GM23338 (cell line): ENCODE data around the gene MYO7B. TPM values are rescaled to one million over a fixed set of nuclear protein-coding genes. Genes with fewer than 3 reads are reported as not detected.

Source experiments
- CREB1 ChIP-seq: fragments of 250-450 bp; sonication (Bioruptor Pico); IDR thresholded peaks from 2 replicates; pipeline ENCODE4 v1.5.0; 2020; ENCODE audit warnings: low read depth, mild to moderate bottlenecking, moderate library complexity
- EZH2 ChIP-seq: fragments of 200-600 bp; sonication (generic); IDR thresholded peaks from one replicate; pipeline ENCODE4 v1.8.0; 2017; ENCODE audit warnings: antibody characterized with exemption, mild to moderate bottlenecking, low read depth; ENCODE audit not compliant: unreplicated experiment
- EZH2phosphoT487 ChIP-seq: fragments of 200-600 bp; sonication (generic); IDR thresholded peaks from one replicate; pipeline ENCODE4 v1.8.1; 2018; ENCODE audit warnings: antibody characterized with exemption; ENCODE audit not compliant: unreplicated experiment
- JUNB ChIP-seq: IDR thresholded peaks from one replicate; pipeline ENCODE4 v1.6.1; 2016; ENCODE audit warnings: antibody characterized with exemption; ENCODE audit not compliant: unreplicated experiment
- NANOG ChIP-seq: IDR thresholded peaks from 2 replicates; pipeline ENCODE4 v1.6.1; 2016; ENCODE audit warnings: antibody characterized with exemption, borderline replicate concordance
- STAT1 ChIP-seq: IDR thresholded peaks from one replicate; pipeline ENCODE4 v1.6.1; 2016; ENCODE audit warnings: antibody characterized with exemption; ENCODE audit not compliant: unreplicated experiment
- ZNF114 ChIP-seq: fragments of 250-450 bp; sonication (Bioruptor Pico); IDR thresholded peaks from 2 replicates; pipeline ENCODE4 v1.5.0; 2020; ENCODE audit warnings: mild to moderate bottlenecking, moderate library complexity
- polyA plus RNA-seq: library from polyadenylated mRNA; unstranded; fragments of >200 nt; fragmentation: Nextera tagmentation; extraction: Ambion mirVana; gene quantifications from 2 replicates; pipeline ENCODE4 v1.2.1, GENCODE V29; 2016
- total RNA-seq: library from RNA; depleted of rRNA; stranded (reverse); fragments of >200 nt; shearing (Covaris generic); gene quantifications from 2 replicates; pipeline ENCODE4 v1.2.3, GENCODE V29; 2014
- TF ChIP-seq, protein P1 (sequence below): fragments of 250-450 bp; sonication (Bioruptor Pico); IDR thresholded peaks from 2 replicates; pipeline ENCODE4 v1.5.0; 2020; ENCODE audit warnings: mild to moderate bottlenecking, moderate library complexity
- TF ChIP-seq, protein P2 (sequence below): IDR thresholded peaks from one replicate; pipeline ENCODE4 v1.6.1; 2018; ENCODE audit warnings: antibody characterized with exemption; ENCODE audit not compliant: unreplicated experiment

The MYO7B gene
- total and polyA plus RNA-seq, 2 experiments from 2014 or later = not detected

DNA sequence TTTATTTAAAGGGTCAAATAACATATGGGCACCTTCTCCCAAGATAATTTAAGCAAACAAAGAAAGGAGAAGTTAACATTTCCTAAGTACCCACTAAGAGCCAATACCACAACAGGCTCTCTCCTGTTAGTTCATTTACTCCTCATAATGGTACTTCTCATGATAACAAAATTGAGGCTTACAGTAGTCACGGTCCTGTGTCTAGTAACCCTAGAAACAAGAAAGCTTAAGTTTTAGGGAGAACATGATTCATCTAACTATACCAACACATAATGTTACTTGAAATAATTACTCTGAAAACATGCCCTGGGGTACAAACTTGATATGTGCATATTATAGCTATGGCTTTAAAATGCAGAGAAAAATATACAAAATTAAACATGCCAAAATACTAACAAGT is 29.0 kb upstream of the MYO7B start (continued):
- TF ChIP-seq, protein P1, sequence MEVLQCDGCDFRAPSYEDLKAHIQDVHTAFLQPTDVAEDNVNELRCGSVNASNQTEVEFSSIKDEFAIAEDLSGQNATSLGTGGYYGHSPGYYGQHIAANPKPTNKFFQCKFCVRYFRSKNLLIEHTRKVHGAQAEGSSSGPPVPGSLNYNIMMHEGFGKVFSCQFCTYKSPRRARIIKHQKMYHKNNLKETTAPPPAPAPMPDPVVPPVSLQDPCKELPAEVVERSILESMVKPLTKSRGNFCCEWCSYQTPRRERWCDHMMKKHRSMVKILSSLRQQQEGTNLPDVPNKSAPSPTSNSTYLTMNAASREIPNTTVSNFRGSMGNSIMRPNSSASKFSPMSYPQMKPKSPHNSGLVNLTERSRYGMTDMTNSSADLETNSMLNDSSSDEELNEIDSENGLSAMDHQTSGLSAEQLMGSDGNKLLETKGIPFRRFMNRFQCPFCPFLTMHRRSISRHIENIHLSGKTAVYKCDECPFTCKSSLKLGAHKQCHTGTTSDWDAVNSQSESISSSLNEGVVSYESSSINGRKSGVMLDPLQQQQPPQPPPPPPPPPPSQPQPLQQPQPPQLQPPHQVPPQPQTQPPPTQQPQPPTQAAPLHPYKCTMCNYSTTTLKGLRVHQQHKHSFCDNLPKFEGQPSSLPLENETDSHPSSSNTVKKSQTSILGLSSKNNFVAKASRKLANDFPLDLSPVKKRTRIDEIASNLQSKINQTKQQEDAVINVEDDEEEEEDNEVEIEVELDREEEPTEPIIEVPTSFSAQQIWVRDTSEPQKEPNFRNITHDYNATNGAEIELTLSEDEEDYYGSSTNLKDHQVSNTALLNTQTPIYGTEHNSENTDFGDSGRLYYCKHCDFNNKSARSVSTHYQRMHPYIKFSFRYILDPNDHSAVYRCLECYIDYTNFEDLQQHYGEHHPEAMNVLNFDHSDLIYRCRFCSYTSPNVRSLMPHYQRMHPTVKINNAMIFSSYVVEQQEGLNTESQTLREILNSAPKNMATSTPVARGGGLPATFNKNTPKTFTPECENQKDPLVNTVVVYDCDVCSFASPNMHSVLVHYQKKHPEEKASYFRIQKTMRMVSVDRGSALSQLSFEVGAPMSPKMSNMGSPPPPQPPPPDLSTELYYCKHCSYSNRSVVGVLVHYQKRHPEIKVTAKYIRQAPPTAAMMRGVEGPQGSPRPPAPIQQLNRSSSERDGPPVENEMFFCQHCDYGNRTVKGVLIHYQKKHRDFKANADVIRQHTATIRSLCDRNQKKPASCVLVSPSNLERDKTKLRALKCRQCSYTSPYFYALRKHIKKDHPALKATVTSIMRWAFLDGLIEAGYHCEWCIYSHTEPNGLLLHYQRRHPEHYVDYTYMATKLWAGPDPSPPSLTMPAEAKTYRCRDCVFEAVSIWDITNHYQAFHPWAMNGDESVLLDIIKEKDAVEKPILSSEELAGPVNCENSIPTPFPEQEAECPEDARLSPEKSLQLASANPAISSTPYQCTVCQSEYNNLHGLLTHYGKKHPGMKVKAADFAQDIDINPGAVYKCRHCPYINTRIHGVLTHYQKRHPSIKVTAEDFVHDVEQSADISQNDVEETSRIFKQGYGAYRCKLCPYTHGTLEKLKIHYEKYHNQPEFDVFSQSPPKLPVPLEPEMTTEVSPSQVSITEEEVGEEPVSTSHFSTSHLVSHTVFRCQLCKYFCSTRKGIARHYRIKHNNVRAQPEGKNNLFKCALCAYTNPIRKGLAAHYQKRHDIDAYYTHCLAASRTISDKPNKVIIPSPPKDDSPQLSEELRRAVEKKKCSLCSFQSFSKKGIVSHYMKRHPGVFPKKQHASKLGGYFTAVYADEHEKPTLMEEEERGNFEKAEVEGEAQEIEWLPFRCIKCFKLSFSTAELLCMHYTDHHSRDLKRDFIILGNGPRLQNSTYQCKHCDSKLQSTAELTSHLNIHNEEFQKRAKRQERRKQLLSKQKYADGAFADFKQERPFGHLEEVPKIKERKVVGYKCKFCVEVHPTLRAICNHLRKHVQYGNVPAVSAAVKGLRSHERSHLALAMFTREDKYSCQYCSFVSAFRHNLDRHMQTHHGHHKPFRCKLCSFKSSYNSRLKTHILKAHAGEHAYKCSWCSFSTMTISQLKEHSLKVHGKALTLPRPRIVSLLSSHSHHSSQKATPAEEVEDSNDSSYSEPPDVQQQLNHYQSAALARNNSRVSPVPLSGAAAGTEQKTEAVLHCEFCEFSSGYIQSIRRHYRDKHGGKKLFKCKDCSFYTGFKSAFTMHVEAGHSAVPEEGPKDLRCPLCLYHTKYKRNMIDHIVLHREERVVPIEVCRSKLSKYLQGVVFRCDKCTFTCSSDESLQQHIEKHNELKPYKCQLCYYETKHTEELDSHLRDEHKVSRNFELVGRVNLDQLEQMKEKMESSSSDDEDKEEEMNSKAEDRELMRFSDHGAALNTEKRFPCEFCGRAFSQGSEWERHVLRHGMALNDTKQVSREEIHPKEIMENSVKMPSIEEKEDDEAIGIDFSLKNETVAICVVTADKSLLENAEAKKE (CRISPR knock-in tag) = no peak
- TF ChIP-seq ZNF114 (CRISPR knock-in tag) = no peak
- no peak for TF ChIP-seq EZH2phosphoT487
- TF ChIP-seq EZH2 = no peak
- no peak for TF ChIP-seq CREB1 (CRISPR knock-in tag)
- TF ChIP-seq, protein P2, sequence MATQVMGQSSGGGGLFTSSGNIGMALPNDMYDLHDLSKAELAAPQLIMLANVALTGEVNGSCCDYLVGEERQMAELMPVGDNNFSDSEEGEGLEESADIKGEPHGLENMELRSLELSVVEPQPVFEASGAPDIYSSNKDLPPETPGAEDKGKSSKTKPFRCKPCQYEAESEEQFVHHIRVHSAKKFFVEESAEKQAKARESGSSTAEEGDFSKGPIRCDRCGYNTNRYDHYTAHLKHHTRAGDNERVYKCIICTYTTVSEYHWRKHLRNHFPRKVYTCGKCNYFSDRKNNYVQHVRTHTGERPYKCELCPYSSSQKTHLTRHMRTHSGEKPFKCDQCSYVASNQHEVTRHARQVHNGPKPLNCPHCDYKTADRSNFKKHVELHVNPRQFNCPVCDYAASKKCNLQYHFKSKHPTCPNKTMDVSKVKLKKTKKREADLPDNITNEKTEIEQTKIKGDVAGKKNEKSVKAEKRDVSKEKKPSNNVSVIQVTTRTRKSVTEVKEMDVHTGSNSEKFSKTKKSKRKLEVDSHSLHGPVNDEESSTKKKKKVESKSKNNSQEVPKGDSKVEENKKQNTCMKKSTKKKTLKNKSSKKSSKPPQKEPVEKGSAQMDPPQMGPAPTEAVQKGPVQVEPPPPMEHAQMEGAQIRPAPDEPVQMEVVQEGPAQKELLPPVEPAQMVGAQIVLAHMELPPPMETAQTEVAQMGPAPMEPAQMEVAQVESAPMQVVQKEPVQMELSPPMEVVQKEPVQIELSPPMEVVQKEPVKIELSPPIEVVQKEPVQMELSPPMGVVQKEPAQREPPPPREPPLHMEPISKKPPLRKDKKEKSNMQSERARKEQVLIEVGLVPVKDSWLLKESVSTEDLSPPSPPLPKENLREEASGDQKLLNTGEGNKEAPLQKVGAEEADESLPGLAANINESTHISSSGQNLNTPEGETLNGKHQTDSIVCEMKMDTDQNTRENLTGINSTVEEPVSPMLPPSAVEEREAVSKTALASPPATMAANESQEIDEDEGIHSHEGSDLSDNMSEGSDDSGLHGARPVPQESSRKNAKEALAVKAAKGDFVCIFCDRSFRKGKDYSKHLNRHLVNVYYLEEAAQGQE = no peak
- TF ChIP-seq STAT1 = no peak
- TF ChIP-seq NANOG = no peak
- no peak for TF ChIP-seq JUNB
